ENCODE data around the gene CWC25. TPM values are rescaled to one million over a fixed set of nuclear protein-coding genes. Genes with fewer than 3 reads are reported as not detected.

The CWC25 gene
- total and polyA plus RNA-seq, 2 of the 13 experiments (the other 11 are each of a cell fraction or from before 2014, with no cell fraction given): 15.6 to 22.7 TPM

DNA sequence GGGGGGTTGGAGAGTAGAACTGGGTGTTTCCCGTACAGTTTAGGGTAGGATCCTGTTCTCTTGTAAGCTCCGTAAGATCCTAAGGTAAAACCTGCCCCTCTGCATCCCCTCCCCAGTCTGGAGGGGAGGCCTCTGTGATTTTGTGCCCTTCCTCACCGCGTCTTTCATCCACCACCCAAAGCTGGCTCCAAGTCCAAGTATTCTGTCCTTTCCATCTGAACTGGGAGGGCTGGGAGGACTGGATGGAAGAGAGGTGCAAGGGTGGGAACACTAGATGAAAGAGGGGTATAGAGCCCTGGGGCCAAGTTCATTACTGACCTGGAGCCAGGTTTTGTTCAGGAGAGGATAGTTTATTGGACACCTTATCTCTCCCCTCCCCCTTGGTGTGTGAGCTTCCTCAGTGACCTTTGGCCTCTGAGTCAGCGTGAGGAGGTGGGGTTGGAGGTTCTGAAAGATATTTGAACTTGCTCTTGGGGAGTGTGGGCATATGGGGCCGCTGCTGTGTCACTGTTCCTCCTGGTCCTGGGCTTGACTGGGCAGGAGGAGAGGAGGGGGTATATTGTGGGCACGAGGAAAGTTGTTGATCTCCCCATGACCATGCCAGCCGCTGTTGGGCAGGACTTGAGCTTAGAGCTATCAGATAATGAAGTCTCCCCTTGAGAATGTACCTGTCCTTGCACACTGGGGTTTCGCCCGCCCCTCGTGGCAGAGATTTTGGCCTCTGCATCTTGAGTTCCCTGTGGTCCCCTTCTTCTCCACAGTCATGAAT is 46.3 kb upstream of the CWC25 start (continued):
- TF ChIP-seq, protein P1, sequence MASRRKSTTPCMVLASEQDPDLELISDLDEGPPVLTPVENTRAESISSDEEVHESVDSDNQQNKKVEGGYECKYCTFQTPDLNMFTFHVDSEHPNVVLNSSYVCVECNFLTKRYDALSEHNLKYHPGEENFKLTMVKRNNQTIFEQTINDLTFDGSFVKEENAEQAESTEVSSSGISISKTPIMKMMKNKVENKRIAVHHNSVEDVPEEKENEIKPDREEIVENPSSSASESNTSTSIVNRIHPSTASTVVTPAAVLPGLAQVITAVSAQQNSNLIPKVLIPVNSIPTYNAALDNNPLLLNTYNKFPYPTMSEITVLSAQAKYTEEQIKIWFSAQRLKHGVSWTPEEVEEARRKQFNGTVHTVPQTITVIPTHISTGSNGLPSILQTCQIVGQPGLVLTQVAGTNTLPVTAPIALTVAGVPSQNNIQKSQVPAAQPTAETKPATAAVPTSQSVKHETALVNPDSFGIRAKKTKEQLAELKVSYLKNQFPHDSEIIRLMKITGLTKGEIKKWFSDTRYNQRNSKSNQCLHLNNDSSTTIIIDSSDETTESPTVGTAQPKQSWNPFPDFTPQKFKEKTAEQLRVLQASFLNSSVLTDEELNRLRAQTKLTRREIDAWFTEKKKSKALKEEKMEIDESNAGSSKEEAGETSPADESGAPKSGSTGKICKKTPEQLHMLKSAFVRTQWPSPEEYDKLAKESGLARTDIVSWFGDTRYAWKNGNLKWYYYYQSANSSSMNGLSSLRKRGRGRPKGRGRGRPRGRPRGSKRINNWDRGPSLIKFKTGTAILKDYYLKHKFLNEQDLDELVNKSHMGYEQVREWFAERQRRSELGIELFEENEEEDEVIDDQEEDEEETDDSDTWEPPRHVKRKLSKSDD (CRISPR knock-in tag; IDR thresholded peaks at IDR 0.05; ENCODE audit: low read depth): no peak
- TF ChIP-seq, protein P2, sequence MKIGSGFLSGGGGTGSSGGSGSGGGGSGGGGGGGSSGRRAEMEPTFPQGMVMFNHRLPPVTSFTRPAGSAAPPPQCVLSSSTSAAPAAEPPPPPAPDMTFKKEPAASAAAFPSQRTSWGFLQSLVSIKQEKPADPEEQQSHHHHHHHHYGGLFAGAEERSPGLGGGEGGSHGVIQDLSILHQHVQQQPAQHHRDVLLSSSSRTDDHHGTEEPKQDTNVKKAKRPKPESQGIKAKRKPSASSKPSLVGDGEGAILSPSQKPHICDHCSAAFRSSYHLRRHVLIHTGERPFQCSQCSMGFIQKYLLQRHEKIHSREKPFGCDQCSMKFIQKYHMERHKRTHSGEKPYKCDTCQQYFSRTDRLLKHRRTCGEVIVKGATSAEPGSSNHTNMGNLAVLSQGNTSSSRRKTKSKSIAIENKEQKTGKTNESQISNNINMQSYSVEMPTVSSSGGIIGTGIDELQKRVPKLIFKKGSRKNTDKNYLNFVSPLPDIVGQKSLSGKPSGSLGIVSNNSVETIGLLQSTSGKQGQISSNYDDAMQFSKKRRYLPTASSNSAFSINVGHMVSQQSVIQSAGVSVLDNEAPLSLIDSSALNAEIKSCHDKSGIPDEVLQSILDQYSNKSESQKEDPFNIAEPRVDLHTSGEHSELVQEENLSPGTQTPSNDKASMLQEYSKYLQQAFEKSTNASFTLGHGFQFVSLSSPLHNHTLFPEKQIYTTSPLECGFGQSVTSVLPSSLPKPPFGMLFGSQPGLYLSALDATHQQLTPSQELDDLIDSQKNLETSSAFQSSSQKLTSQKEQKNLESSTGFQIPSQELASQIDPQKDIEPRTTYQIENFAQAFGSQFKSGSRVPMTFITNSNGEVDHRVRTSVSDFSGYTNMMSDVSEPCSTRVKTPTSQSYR (CRISPR knock-in tag; IDR thresholded peaks at IDR 0.05; ENCODE audit: borderline replicate concordance): peak; percentile 100
- TF ChIP-seq, protein P3, sequence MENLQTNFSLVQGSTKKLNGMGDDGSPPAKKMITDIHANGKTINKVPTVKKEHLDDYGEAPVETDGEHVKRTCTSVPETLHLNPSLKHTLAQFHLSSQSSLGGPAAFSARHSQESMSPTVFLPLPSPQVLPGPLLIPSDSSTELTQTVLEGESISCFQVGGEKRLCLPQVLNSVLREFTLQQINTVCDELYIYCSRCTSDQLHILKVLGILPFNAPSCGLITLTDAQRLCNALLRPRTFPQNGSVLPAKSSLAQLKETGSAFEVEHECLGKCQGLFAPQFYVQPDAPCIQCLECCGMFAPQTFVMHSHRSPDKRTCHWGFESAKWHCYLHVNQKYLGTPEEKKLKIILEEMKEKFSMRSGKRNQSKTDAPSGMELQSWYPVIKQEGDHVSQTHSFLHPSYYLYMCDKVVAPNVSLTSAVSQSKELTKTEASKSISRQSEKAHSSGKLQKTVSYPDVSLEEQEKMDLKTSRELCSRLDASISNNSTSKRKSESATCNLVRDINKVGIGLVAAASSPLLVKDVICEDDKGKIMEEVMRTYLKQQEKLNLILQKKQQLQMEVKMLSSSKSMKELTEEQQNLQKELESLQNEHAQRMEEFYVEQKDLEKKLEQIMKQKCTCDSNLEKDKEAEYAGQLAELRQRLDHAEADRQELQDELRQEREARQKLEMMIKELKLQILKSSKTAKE (CRISPR knock-in tag; IDR thresholded peaks at IDR 0.05; ENCODE audit: borderline replicate concordance): peak; percentile 88
- peak; percentile 90 for TF ChIP-seq RBM22 (optimal IDR thresholded peaks at IDR 0.05; ENCODE audit: low read length)
- TF ChIP-seq HNF1A (IDR thresholded peaks at IDR 0.05; ENCODE audit: low read depth): no peak
- TF ChIP-seq HNF1A (CRISPR knock-in tag; IDR thresholded peaks at IDR 0.05; ENCODE audit: borderline replicate concordance): peak; percentile 68; the same call in 1 of the 2 replicates
- TF ChIP-seq TSC22D2 (CRISPR knock-in tag; IDR thresholded peaks at IDR 0.05; ENCODE audit: borderline replicate concordance): no peak
- no peak for TF ChIP-seq GMEB2 (CRISPR knock-in tag; IDR thresholded peaks at IDR 0.05; ENCODE audit: low read depth)
- no peak for TF ChIP-seq NPAS2 (CRISPR knock-in tag; IDR thresholded peaks at IDR 0.05; ENCODE audit: borderline replicate concordance)
- TF ChIP-seq ARNT (IDR thresholded peaks at IDR 0.05): no peak
- 0 out of 2 replicates have a peak, but pooled peaks have one; percentile 17 for TF ChIP-seq RFX5 (IDR thresholded peaks at IDR 0.05; ENCODE audit: low read depth, low read length)
- peak; percentile 81 for TF ChIP-seq AKAP8 (CRISPR knock-in tag; IDR thresholded peaks at IDR 0.05)
- TF ChIP-seq SIN3B (IDR thresholded peaks at IDR 0.05; ENCODE audit: low read length): no peak
- TF ChIP-seq MIER3 (CRISPR knock-in tag; IDR thresholded peaks at IDR 0.05; ENCODE audit: borderline replicate concordance): peak; percentile 79; the same call in 1 of the 2 replicates
- TF ChIP-seq ZNF354B (CRISPR knock-in tag; IDR thresholded peaks at IDR 0.05): 0 out of 2 replicates have a peak, but pooled peaks have one; percentile 45

Data from HepG2 (cell line).